ENCODE results near the gene RAD51B. TPM values are rescaled to one million over a fixed set of nuclear protein-coding genes. Genes with fewer than 3 reads are reported as not detected.
A peak's percentile ranks its signal among the peaks of the same experiment; 100 is the strongest.

RAD51B gene
- total and polyA plus RNA-seq, 9 of the 15 experiments (the other 6 are each of a cell fraction or from before 2014, with no cell fraction given) = 8.5 to 17.3 (median 11.3) TPM

GRCh38 chr14:68235011-68235410, 415.4 kb downstream of the RAD51B start (continued):
- TF ChIP-seq SRSF7 (optimal IDR thresholded peaks at IDR 0.05; ENCODE audit: low read depth, low read length) = no peak
- no peak for TF ChIP-seq ZC3H4 (CRISPR knock-in tag; IDR thresholded peaks at IDR 0.05; ENCODE audit: borderline replicate concordance)
- TF ChIP-seq, protein P1, sequence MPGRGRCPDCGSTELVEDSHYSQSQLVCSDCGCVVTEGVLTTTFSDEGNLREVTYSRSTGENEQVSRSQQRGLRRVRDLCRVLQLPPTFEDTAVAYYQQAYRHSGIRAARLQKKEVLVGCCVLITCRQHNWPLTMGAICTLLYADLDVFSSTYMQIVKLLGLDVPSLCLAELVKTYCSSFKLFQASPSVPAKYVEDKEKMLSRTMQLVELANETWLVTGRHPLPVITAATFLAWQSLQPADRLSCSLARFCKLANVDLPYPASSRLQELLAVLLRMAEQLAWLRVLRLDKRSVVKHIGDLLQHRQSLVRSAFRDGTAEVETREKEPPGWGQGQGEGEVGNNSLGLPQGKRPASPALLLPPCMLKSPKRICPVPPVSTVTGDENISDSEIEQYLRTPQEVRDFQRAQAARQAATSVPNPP (IDR thresholded peaks at IDR 0.05; ENCODE audit: borderline replicate concordance, insufficient read depth, insufficient read length) = no peak

- no peaks in the 10 kb centered on the region for H3K9me3 ChIP-seq (replicated peaks; ENCODE audit: control insufficient read depth, insufficient read depth, low read depth, low read length)
- WGBS (ENCODE audit: insufficient coverage, low coverage, missing lambda C conversion rate) = no CpG with 5 or more reads among the region's 1 CpG
- H3K79me2 ChIP-seq (ENCODE audit: control insufficient read depth, insufficient read depth, low read length) = no peaks in the 10 kb centered on the region
- no peak overlapping the region for H2AFZ ChIP-seq (ENCODE audit: low read depth, low read length)
- no peak overlapping the region for H3K9ac ChIP-seq (ENCODE audit: insufficient read depth in 1 of 2, low read depth in 2 of 2, low read length in 2 of 2)
- H3K27ac ChIP-seq (ENCODE audit: extremely low read depth, low read depth, low read length) = no peak overlapping the region
- no TSS peak for BruUV-seq (replicated peaks)
- H3K36me3 ChIP-seq (ENCODE audit: control insufficient read depth, insufficient read depth, low read length) = no peaks in the 10 kb centered on the region
- FAIRE-seq (no peak), DNase-seq (ENCODE audit: extremely low read depth in 1 of 4, low spot score in 3 of 4) (no peak), ATAC-seq (no peak)
- no peaks in the 10 kb centered on the region for H3K9me1 ChIP-seq (ENCODE audit: control insufficient read depth, insufficient read depth, low read length)
- no peak overlapping the region for H3K4me3 ChIP-seq
- ChIA-PET CTCF (ENCODE audit: low intra/inter-chr PET ratio) (no interaction called here), POLR2A (interaction anchor here (0.8 kb wide), 1 partner anchor 551 kb away, joined by 3 read pairs; no protein-coding TSS in a partner anchor)
- in situ Hi-C loops (cut with MboI) (no loop called here), intact Hi-C loops (cut with micrococcal nuclease) (no loop called here)
- H4K20me1 ChIP-seq (replicated peaks; ENCODE audit: control insufficient read depth, insufficient read depth, low read length) = no peaks in the 10 kb centered on the region
- H3K4me1 ChIP-seq (replicated peaks in 1 of 2; ENCODE audit: control insufficient read depth in 2 of 2, insufficient read depth in 2 of 2, low read length in 2 of 2) = peaks cover 0 to 29% of the 10 kb centered on the region in 2 experiments; a peak in 3 of 5 replicates
- TF ChIP-seq, protein P2, sequence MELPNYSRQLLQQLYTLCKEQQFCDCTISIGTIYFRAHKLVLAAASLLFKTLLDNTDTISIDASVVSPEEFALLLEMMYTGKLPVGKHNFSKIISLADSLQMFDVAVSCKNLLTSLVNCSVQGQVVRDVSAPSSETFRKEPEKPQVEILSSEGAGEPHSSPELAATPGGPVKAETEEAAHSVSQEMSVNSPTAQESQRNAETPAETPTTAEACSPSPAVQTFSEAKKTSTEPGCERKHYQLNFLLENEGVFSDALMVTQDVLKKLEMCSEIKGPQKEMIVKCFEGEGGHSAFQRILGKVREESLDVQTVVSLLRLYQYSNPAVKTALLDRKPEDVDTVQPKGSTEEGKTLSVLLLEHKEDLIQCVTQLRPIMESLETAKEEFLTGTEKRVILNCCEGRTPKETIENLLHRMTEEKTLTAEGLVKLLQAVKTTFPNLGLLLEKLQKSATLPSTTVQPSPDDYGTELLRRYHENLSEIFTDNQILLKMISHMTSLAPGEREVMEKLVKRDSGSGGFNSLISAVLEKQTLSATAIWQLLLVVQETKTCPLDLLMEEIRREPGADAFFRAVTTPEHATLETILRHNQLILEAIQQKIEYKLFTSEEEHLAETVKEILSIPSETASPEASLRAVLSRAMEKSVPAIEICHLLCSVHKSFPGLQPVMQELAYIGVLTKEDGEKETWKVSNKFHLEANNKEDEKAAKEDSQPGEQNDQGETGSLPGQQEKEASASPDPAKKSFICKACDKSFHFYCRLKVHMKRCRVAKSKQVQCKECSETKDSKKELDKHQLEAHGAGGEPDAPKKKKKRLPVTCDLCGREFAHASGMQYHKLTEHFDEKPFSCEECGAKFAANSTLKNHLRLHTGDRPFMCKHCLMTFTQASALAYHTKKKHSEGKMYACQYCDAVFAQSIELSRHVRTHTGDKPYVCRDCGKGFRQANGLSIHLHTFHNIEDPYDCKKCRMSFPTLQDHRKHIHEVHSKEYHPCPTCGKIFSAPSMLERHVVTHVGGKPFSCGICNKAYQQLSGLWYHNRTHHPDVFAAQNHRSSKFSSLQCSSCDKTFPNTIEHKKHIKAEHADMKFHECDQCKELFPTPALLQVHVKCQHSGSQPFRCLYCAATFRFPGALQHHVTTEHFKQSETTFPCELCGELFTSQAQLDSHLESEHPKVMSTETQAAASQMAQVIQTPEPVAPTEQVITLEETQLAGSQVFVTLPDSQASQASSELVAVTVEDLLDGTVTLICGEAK (IDR thresholded peaks at IDR 0.05) = peak; percentile 68
- TF ChIP-seq, protein P2 (CRISPR knock-in tag; IDR thresholded peaks at IDR 0.05) = no peak
- no peak for TF ChIP-seq ZNF644 (tag; IDR thresholded peaks at IDR 0.05; ENCODE audit: low read depth)
- no peak overlapping the region for H3K4me2 ChIP-seq (ENCODE audit: insufficient read depth, low read length)
- no peaks in the 10 kb centered on the region for H3K27me3 ChIP-seq (ENCODE audit: control insufficient read depth in 2 of 2, insufficient read depth in 2 of 2, low read length in 2 of 2)
These were observed 417.2 kb downstream of the RAD51B start for GRCh38 chr14:68236582-68237458.

Data from K562 (cell line).